ENCODE data around the gene EHMT1. TPM values are rescaled to one million over a fixed set of nuclear protein-coding genes. Genes with fewer than 3 reads are reported as not detected.

The EHMT1 gene
- total RNA-seq, 4 donors from 2014 or later: 77.2 to 300 (median 161) TPM

DNA sequence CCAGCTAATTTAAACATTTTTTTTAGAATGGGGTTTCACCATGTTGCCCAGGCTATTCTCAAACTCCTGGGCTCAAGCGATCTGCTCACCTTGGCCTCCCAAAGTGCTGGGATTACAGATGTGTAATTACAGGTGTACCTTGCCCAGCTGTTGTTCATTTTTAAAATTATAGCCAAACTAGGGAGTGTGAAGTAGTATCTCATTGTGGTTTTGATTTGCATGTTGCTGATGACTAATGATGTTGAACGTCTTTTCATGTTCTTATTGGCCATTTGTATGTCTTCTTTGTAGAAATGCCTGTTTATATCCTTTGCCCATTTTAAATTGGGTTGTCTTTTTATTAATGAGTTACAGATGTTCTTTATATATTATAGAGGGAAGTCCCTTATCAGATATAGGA lies 31.5 kb downstream of the EHMT1 start:
- TF ChIP-seq CTCF (IDR thresholded peaks at IDR 0.05) (no peak), POLR2A (IDR thresholded peaks at IDR 0.05) (no peak)
- no peak for DNase-seq
- no peaks in the 10 kb centered on the region for H3K9me3 ChIP-seq
- no peak overlapping the region for H3K4me3 ChIP-seq
- no peak overlapping the region for H3K27ac ChIP-seq
- peaks cover 0 to 33% (median 0%) of the 10 kb centered on the region in 3 donors for H3K36me3 ChIP-seq
- H3K4me1 ChIP-seq: no peaks in the 10 kb centered on the region
- no peaks in the 10 kb centered on the region for H3K27me3 ChIP-seq

DNA sequence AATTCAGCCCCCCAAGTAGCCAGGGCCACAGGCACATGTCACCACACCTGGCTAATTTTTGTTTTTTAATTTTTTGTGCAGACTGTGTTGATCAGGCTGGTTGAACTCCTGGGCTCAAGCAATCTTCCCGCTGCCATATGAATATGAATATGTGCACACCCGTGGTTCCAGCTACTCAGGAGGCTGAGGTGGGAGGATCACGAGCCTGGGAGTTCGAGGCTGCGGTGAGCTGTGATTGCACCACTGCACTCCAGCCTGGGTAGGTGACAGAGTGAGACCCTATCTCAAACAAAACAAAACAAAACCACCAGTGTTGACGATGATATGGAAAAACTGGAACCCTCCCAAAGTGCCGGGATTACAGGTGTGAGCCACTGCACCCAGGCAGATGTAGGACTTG lies 32.0 kb downstream of the EHMT1 start:
- Histone ChIP-seq H3K36me3 (peaks cover 0 to 38% (median 0%) of the 10 kb centered on the region in 3 donors), H3K4me3 (no peak overlapping the region), H3K27me3 (no peaks in the 10 kb centered on the region), H3K9me3 (no peaks in the 10 kb centered on the region), H3K27ac (no peak overlapping the region), H3K4me1 (no peaks in the 10 kb centered on the region)
- TF ChIP-seq POLR2A (IDR thresholded peaks at IDR 0.05) (no peak), CTCF (IDR thresholded peaks at IDR 0.05) (no peak)
- no peak for DNase-seq

DNA sequence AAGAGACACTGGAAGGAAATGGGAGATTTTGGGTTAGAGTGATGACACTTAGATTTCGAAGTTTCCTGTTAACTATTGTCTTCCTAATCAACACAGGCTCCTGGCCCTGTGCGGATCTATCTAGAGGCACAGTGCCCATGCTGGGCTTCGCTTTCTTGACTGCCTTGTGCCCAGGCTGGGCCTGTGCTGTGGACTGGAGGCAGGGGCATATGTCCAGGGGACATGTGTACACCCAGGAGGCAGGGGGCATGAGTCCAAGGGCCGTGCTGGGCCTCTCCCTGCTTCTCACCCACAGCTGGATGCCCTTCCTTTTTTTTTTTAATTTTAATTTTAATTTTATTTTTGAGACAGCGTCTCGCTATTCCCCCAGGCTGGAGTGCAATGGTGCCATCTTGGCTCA lies 37.6 kb downstream of the EHMT1 start:
- Histone ChIP-seq H3K9me3 (no peaks in the 10 kb centered on the region), H3K4me3 (no peak overlapping the region), H3K27ac (no peak overlapping the region), H3K27me3 (no peaks in the 10 kb centered on the region), H3K4me1 (no peaks in the 10 kb centered on the region), H3K36me3 (peaks cover 0 to 31% (median 0%) of the 10 kb centered on the region in 3 donors)
- TF ChIP-seq CTCF (IDR thresholded peaks at IDR 0.05) (no peak), POLR2A (IDR thresholded peaks at IDR 0.05) (no peak)
- no peak for DNase-seq

DNA sequence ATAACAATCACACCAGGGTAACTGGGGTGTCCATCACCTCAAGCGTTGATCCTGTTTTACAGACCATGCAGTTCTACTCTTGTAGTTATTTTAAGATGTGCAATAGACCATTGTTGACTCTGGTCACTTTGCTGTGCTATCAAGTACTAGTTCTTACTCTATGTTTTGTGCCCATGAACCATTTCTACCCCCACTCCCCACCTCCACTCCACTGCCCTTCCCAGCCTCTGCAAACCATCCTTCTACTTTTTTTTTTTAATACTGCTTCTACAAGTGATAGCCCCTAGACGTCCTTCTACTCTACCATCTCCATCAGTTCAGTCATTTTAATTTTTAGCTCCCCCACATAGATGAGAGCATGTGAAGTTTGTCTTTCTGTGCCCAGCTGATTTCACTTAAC lies 38.8 kb downstream of the EHMT1 start:
- Histone ChIP-seq H3K36me3 (peaks cover 0 to 22% (median 0%) of the 10 kb centered on the region in 3 donors), H3K4me1 (no peaks in the 10 kb centered on the region), H3K27ac (no peak overlapping the region), H3K4me3 (no peak overlapping the region), H3K9me3 (no peaks in the 10 kb centered on the region), H3K27me3 (no peaks in the 10 kb centered on the region)
- no peak for DNase-seq
- TF ChIP-seq CTCF (IDR thresholded peaks at IDR 0.05) (no peak), POLR2A (IDR thresholded peaks at IDR 0.05) (no peak)

DNA sequence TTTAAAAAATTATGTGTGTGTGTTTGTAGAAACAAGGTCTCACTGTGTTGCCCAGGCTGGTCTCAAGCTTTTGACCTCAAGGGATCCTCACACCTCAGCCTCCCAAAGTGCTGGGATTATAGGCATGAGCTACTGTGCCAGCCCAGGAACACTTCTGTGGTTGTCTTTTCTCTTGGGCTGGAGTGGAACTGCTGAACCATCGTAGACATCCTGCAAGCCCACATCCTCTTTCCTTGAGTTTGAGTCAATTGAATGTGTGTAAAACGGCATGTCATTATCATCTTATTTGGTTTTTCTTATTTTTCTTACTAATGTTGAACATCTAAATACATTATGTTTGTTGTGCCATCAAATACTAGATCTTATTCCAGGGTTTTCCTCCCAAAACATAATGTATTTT lies 40.0 kb downstream of the EHMT1 start:
- Histone ChIP-seq H3K27me3 (no peaks in the 10 kb centered on the region), H3K4me3 (no peak overlapping the region), H3K4me1 (no peaks in the 10 kb centered on the region), H3K36me3 (peaks cover 0 to 16% (median 0%) of the 10 kb centered on the region in 3 donors), H3K27ac (no peak overlapping the region), H3K9me3 (no peaks in the 10 kb centered on the region)
- DNase-seq: no peak
- TF ChIP-seq POLR2A (IDR thresholded peaks at IDR 0.05) (no peak), CTCF (IDR thresholded peaks at IDR 0.05) (no peak)

GRCh38 chr9:137660144-137660543 lies 41.3 kb downstream of the EHMT1 start:
- Histone ChIP-seq H3K27me3 (no peaks in the 10 kb centered on the region), H3K4me3 (no peak overlapping the region), H3K4me1 (no peaks in the 10 kb centered on the region), H3K9me3 (no peaks in the 10 kb centered on the region), H3K27ac (no peak overlapping the region), H3K36me3 (peaks cover 0 to 8% (median 0%) of the 10 kb centered on the region in 3 donors)
- DNase-seq: peak in 2 of 3 donors; percentile 14 to 17
- TF ChIP-seq CTCF (IDR thresholded peaks at IDR 0.05): no peak
- no peak for TF ChIP-seq POLR2A (IDR thresholded peaks at IDR 0.05)

Measured in Peyer's patch (tissue), 4 donors.